Gastrocnemius medialis (tissue), 4 donors: ENCODE measurements around the gene PLD2. TPM values are rescaled to one million over a fixed set of nuclear protein-coding genes. Genes with fewer than 3 reads are reported as not detected.
A peak's percentile ranks its signal among the peaks of the same experiment; 100 is the strongest.
"Not testable (repeated sequence)": the region's sequence is repeated elsewhere in the genome, so short reads cannot be mapped to it uniquely, and the experiment has no call there.

ENCODE experiments used
- ATAC-seq, 2 donors: fragments of 150-250 bp; one replicate each; pipeline ENCODE4 v1.9.1; 2016
- DNase-seq, 2 donors: peaks; one replicate each; pipeline ENCODE4 v3.0.0-alpha.2; 2019
- H3K27ac ChIP-seq, 4 donors: fragments of 200-600 bp; sonication (generic); 1 replicate in 1 of 4; 2 replicates in 3 of 4; pipeline ENCODE4 v1.5.1; 2016 to 2018; ENCODE audit warnings: mild to moderate bottlenecking in 2 of 4, moderate library complexity in 1 of 4
- H3K27me3 ChIP-seq, 3 donors: fragments of 200-600 bp; sonication (generic) in 2 of 3; 1 replicate in 1 of 3; 2 replicates in 2 of 3; pipeline versions ENCODE4 v1.5.1 to v1.6.0; 2016 to 2019; ENCODE audit warnings: mild to moderate bottlenecking in 1 of 3, moderate library complexity in 1 of 3
- H3K36me3 ChIP-seq, 2 donors: fragments of 200-600 bp; sonication (generic) in 1 of 2; one replicate each; pipeline ENCODE4 v1.5.1; 2017 to 2018
- H3K4me1 ChIP-seq, 2 donors: fragments of 200-600 bp; sonication (generic) in 1 of 2; one replicate each; pipeline ENCODE4 v1.5.1; 2016 to 2017; ENCODE audit warnings: mild to moderate bottlenecking in 2 of 2
- H3K4me3 ChIP-seq, 4 donors: fragments of 200-600 bp; sonication (generic) in 3 of 4; 1 replicate in 1 of 4; 2 replicates in 3 of 4; pipeline ENCODE4 v1.5.1; 2016 to 2019; ENCODE audit warnings: mild to moderate bottlenecking in 2 of 4
- H3K9me3 ChIP-seq, 3 donors: fragments of 200-600 bp; sonication (generic) in 2 of 3; 1 replicate in 1 of 3; 2 replicates in 2 of 3; pipeline ENCODE4 v1.5.1; 2016 to 2019
- CTCF ChIP-seq, 5 experiments: fragments of 450-650 bp in 3 of 5; fragments of 200-600 bp in 2 of 5; sonication (generic) in 2 of 5; IDR thresholded peaks in 4 of 5; conservative IDR thresholded peaks in 1 of 5; 1 replicate in 4 of 5; 2 replicates in 1 of 5; pipeline ENCODE4 v1.5.1; 2016 to 2019; ENCODE audit warnings: antibody characterized with exemption in 5 of 5, mild to moderate bottlenecking in 3 of 5, moderate library complexity in 3 of 5
- POLR2A ChIP-seq, 2 donors: fragments of 450-650 bp; IDR thresholded peaks; one replicate each; pipeline ENCODE4 v1.6.1; 2017; ENCODE audit warnings: antibody characterized with exemption in 2 of 2, mild to moderate bottlenecking in 2 of 2, moderate library complexity in 2 of 2
- in situ Hi-C, 4 donors: fragments of 200-750 bp; cut with MboI; loops; one replicate each; pipeline versions ENCODE4 v1.15.0 to v1.8.0; 2017; ENCODE audit warnings: low sequenced_read_pairs in 4 of 4
- intact Hi-C: fragments of 100-400 bp; cut with DNase I; formaldehyde crosslinking; loops from one replicate; pipeline ENCODE4 v1.15.1; 2023; ENCODE audit warnings: low total_unique reads
- total RNA-seq, 4 donors: library from RNA; depleted of rRNA; stranded (reverse); fragments of >200 nt; gene quantifications; one replicate each; pipeline versions ENCODE4 v1.1.0 to v1.2.3, GENCODE V29; 2016

Gene PLD2
- total RNA-seq, 4 donors from 2014 or later: 2.8 to 5.8 (median 4.2) TPM

GRCh38 chr17:4861052-4861451, 54.1 kb downstream of the PLD2 start:
- peak overlapping the region in 1 of 4 donors; percentile 4 for H3K27ac ChIP-seq
- TF ChIP-seq CTCF (IDR thresholded peaks at IDR 0.05 in 4 of 5, conservative IDR thresholded peaks at IDR 0.05 in 1 of 5) (no peak), POLR2A (IDR thresholded peaks at IDR 0.05) (no peak)
- intact Hi-C loops (no loop called here), in situ Hi-C loops (no loop called here)
- peaks cover 18 to 25% of the 10 kb centered on the region in 2 donors for H3K4me1 ChIP-seq
- H3K4me3 ChIP-seq: no peak overlapping the region
- no peaks in the 10 kb centered on the region for H3K9me3 ChIP-seq
- DNase-seq: no peak
- H3K36me3 ChIP-seq: no peaks in the 10 kb centered on the region
- no peak for ATAC-seq
- no peaks in the 10 kb centered on the region for H3K27me3 ChIP-seq

GRCh38 chr17:4862720-4863119, 55.8 kb downstream of the PLD2 start:
- Histone ChIP-seq H3K9me3 (no peaks in the 10 kb centered on the region), H3K4me3 (no peak overlapping the region), H3K36me3 (no peaks in the 10 kb centered on the region), H3K27me3 (no peaks in the 10 kb centered on the region), H3K27ac (no peak overlapping the region), H3K4me1 (peaks cover 13 to 15% of the 10 kb centered on the region in 2 donors)
- TF ChIP-seq CTCF (IDR thresholded peaks at IDR 0.05 in 4 of 5, conservative IDR thresholded peaks at IDR 0.05 in 1 of 5) (no peak), POLR2A (IDR thresholded peaks at IDR 0.05) (no peak)
- DNase-seq: no peak
- in situ Hi-C loops: no loop called here
- intact Hi-C loops: no loop called here
- ATAC-seq: no peak

GRCh38 chr17:4863321-4863720, 56.4 kb downstream of the PLD2 start:
- Histone ChIP-seq H3K4me3 (no peak overlapping the region), H3K27me3 (no peaks in the 10 kb centered on the region), H3K36me3 (no peaks in the 10 kb centered on the region), H3K27ac (no peak overlapping the region), H3K4me1 (peaks cover 9 to 11% of the 10 kb centered on the region in 2 donors), H3K9me3 (no peaks in the 10 kb centered on the region)
- intact Hi-C loops: no loop called here
- in situ Hi-C loops: no loop called here
- DNase-seq: no peak
- no peak for ATAC-seq
- no peak for TF ChIP-seq CTCF (IDR thresholded peaks at IDR 0.05 in 4 of 5, conservative IDR thresholded peaks at IDR 0.05 in 1 of 5)
- TF ChIP-seq POLR2A (IDR thresholded peaks at IDR 0.05): no peak

- H3K36me3 ChIP-seq, H3K27me3 ChIP-seq, ATAC-seq, H3K27ac ChIP-seq, DNase-seq, H3K4me3 ChIP-seq, H3K9me3 ChIP-seq, H3K4me1 ChIP-seq, intact Hi-C loops, in situ Hi-C loops: not testable (repeated sequence)
These were observed 60.6 kb downstream of the PLD2 start for GRCh38 chr17:4867535-4867934.

- H3K9me3 ChIP-seq, H3K27me3 ChIP-seq, intact Hi-C loops, DNase-seq, in situ Hi-C loops, H3K4me3 ChIP-seq, ATAC-seq, H3K36me3 ChIP-seq, H3K4me1 ChIP-seq, H3K27ac ChIP-seq: not testable (repeated sequence)
These were observed 62.4 kb downstream of the PLD2 start for GRCh38 chr17:4869058-4869998.
